NCI-H128 (cell line): ENCODE measurements around the gene MYO18A.
A peak's percentile ranks its signal among the peaks of the same experiment; 100 is the strongest.

Experiments
- DNase-seq: peaks from one replicate; lab custom pipeline; 2025; ENCODE audit not compliant: unreplicated experiment; lab: John Stamatoyannopoulos, UW

Gene MYO18A

GRCh38 chr17:29127840-29128239, 52.4 kb downstream of the MYO18A start:
- no peak for DNase-seq

- no peak for DNase-seq
Measured at GRCh38 chr17:29126268-29126930, 53.8 kb downstream of the MYO18A start.

GRCh38 chr17:29125651-29126050, 54.5 kb downstream of the MYO18A start:
- no peak for DNase-seq

GRCh38 chr17:29124925-29125273, 55.3 kb downstream of the MYO18A start:
- no peak for DNase-seq

- peak; percentile 31 for DNase-seq
Measured at GRCh38 chr17:29124135-29124924, 55.9 kb downstream of the MYO18A start.

GRCh38 chr17:29123111-29123510, 57.1 kb downstream of the MYO18A start:
- no peak for DNase-seq

GRCh38 chr17:29121442-29121841, 58.8 kb downstream of the MYO18A start:
- DNase-seq = no peak

DNA sequence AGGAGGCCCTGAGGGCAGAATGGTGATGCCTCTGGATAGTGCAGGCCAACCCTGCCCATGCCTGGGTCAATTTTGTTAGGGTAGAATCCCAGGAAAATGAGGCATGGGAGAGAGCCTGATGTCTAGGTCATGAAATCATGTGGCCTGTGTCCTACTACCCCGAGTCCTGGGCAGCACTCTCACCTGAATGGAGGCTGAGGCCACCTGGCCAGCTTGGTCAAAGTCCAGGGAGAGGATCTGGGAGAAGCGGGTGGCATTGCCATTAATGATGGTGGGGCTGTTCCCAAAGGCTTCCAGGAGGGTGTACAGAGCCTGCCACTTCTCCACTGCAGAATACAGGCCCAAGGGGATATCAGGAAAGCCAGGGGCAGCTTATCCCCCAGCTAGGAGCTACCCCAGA, 59.8 kb downstream of the MYO18A start:
- no peak for DNase-seq

GRCh38 chr17:29119265-29119664, 60.9 kb downstream of the MYO18A start:
- DNase-seq = no peak

GRCh38 chr17:29116804-29117753, 63.1 kb downstream of the MYO18A start:
- peak; percentile 20 for DNase-seq

- no peak for DNase-seq
Measured at GRCh38 chr17:29115961-29116803, 64.0 kb downstream of the MYO18A start.

DNA sequence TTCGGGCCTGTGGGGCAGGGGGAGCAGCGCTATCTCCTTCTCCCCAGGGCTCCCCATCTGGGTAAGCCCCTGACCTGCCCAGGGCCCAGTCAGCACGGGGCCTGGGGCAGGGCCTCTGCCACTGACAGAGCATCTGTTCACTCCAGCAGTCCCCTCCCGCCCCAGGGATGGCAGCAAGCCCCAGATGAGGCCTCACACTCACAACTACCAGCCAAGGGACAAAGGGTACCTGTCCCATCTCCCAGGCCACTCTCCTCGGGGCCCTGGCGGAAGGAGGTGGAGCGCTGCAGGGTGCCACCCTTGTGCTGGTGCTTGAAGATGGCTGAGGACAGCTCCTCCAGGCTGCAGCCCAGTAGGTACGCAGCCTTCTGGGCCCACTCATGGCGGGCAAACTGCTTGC, 64.8 kb downstream of the MYO18A start:
- DNase-seq = no peak

DNA sequence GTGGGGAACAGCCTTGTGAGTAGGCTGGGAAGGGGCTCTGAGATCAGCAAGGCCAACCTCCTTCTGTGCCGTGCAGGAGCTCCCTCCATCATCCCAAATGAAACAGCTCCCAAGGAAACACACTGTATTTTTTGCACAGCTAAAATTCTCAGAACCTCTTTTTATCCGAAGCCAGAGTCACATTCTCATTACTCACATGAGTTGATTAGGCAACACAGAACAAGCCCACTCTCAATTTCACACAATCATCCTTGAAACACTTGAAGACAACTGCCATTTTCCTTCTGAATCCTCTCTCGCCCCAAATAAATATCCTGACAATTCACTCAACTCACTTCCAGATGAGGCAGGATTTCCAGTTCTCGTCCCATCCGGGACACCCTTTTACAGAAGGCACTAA, 66.1 kb downstream of the MYO18A start:
- no peak for DNase-seq

DNA sequence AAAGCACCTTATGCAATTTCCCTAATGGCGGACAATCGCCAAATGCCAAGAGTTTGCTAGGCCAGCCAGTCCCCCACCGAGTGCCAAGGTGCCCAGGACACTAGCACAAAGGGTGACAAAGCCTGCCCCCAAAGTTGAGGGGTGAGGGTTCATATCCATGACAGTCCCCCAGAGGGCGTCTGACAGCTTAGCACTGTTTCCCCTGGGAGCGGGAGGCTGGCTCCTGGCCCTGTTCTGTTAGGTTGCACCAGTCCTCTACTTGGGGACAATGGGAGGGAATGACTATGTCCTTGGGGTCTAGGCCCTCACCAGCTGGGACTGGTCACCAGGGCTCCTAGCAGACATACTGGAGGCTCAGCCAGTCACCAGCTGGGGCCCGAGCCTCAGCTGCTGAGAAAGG, 66.9 kb downstream of the MYO18A start:
- DNase-seq = no peak

DNA sequence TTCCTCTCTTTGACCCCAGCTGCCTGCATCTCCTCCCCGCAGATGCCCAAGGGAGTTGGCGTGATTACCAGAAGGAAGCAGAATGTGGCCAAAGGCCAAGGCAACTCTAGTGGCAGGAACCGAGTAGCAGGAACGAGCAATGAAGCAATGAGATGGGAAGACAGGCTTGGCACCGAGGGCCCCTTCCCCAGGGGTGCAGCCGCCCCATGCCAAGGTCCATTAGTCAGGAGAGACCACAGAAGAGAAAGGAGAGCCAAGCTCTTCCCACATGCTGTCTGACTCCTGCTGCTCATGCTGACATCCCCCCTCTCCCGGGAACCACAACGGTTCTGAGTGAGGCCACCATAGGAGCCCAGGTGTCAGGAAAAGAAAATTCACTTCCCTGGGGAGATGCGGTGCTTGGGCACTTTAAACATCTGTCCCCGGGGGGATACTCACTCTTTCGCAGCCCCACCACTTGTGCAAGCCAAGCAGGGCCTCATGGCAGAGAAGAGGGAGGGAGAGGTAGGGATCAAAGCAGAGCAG, 67.4 kb downstream of the MYO18A start:
- no peak for DNase-seq

DNA sequence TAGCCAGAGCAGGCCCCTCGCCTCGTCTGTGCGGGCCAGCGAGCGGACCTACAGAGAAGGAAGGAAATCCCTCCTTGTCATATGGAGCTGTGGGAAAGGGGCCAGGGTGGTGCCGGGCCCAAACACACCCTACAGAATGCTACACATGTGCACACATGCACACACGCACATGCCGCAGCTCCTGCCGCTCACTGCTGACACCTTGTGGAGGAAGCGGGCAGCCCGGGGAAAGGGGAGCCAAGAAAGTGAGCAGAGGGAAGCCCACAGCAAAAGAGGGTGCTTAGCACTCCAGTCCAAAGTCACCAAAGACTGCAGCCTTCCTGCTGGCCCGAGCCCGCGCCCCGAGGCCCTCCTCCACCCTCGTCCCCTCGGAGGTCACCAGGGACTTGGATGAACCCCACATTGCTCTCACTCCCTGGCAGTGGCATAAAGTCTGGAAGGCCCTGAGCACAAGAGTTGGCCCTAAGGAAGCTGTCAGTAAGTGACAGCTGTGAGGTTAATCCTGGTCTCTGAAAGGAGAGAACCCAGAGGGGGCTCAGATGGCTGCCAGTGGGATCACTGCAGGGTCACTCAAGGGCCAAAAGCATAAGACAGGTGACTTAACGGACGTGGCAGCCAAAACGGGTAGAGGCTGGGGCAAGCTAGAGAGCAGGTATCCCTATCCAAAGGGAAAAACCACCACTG, 68.2 kb downstream of the MYO18A start:
- DNase-seq = peak; percentile 11

DNA sequence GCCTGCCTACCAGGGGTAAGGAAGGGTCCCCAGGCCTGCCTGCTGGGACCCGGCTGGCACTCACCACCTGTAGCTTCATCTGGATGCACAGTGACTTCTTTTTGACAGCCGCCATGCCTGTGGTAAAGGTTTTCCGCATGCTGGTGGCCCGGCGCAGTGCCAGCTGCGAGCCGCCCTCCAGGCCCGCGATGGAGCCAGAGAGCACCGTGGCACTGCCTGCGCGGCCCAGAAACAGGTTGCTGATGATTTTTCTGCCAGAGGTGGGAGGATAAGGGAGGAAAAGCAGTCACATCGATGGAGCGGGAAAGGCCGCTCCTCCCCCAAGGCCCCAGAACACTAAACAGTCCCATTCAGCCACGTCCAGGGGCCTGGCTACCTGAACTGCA, 69.8 kb downstream of the MYO18A start:
- DNase-seq = no peak

DNA sequence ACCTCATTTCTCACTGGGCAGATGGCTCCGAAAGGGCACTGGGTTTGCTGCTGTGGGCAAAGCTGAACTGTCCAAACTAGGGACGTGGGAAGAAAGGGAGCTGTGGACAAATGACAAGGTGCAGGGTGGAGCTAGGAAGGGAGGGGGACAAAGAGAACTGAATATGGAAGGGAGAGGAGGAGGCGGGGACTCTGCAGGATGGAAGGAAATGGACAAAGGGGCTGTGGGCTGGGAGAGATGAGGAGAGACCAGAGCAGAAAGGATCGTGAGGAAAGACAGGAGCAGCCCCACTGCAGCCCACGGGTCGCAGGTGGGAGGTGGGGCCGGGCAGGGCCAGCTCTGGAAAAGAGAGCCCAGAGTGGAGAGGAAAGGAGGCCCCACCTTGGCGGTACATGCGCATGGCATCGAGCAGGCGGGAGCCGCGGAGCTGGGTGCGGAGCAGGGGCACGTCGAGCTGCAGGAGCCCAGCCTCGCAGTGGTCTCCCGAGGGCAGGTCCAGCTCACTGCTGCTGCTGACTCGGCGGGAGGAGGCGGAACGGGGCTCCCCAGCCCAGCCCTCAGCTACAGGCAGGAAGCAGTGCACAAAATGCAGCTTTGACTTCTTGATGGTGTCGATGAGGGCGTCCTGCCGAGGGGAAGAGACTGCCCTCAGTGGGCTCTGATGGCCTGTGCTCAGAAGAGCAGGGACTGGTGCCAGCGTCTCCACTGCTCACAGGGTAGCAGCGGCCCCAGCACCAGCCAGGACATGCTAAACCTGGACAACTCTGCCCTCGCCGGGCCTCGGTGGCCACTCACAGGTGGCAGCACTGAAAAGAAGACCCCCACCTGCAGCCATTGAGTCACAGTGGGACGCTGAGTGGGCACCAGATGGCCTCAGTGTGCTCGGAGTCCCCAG, 70.5 kb downstream of the MYO18A start:
- DNase-seq = no peak
